Ovary (tissue), 3 donors: ENCODE measurements around the gene CTDSP2.

ENCODE experiments used
- EP300 ChIP-seq: sonication (generic); formaldehyde crosslinking; IDR thresholded peaks from one replicate; pipeline ENCODE4 v1.6.1; 2017; ENCODE audit warnings: antibody characterized with exemption
- POLR2A ChIP-seq: fragments of 450-650 bp; IDR thresholded peaks from one replicate; pipeline ENCODE4 v1.6.1; 2017; ENCODE audit warnings: antibody characterized with exemption, mild to moderate bottlenecking, moderate library complexity
- TF ChIP-seq, protein P1 (sequence below), 3 donors: fragments of 450-650 bp in 2 of 3; fragments of 200-600 bp in 1 of 3; IDR thresholded peaks; one replicate each; pipeline versions ENCODE4 v1.5.1 to v1.8.0; 2016 to 2022; ENCODE audit warnings: antibody characterized with exemption in 3 of 3, mild to moderate bottlenecking in 1 of 3
- donor health status: DM: no; HTN: no; CAD: no.

DNA sequence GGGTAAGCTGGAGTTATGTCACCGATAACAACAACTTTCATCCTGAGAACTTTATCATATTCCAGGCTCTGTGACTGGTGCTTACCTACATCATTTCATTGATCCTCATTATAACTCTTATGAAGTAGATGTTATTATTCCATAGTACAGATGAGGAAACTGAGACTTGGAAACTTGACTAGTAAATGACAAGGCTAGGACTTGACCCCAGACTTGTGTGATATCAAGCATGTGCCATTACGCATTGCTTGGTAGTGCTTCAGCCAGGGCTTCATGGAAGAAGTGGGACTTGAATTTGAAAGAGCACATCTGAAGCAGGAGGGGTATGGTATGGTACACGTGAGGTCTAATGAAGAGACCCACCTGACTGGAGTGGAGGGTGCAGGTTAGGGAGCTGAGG is 39.9 kb downstream of the CTDSP2 start:
- TF ChIP-seq POLR2A (no peak), EP300 (no peak)
- TF ChIP-seq, protein P1, sequence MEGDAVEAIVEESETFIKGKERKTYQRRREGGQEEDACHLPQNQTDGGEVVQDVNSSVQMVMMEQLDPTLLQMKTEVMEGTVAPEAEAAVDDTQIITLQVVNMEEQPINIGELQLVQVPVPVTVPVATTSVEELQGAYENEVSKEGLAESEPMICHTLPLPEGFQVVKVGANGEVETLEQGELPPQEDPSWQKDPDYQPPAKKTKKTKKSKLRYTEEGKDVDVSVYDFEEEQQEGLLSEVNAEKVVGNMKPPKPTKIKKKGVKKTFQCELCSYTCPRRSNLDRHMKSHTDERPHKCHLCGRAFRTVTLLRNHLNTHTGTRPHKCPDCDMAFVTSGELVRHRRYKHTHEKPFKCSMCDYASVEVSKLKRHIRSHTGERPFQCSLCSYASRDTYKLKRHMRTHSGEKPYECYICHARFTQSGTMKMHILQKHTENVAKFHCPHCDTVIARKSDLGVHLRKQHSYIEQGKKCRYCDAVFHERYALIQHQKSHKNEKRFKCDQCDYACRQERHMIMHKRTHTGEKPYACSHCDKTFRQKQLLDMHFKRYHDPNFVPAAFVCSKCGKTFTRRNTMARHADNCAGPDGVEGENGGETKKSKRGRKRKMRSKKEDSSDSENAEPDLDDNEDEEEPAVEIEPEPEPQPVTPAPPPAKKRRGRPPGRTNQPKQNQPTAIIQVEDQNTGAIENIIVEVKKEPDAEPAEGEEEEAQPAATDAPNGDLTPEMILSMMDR (IDR thresholded peaks at IDR 0.05): no peak
